ENCODE measurements around the gene DCAF11.

Gene DCAF11

DNA sequence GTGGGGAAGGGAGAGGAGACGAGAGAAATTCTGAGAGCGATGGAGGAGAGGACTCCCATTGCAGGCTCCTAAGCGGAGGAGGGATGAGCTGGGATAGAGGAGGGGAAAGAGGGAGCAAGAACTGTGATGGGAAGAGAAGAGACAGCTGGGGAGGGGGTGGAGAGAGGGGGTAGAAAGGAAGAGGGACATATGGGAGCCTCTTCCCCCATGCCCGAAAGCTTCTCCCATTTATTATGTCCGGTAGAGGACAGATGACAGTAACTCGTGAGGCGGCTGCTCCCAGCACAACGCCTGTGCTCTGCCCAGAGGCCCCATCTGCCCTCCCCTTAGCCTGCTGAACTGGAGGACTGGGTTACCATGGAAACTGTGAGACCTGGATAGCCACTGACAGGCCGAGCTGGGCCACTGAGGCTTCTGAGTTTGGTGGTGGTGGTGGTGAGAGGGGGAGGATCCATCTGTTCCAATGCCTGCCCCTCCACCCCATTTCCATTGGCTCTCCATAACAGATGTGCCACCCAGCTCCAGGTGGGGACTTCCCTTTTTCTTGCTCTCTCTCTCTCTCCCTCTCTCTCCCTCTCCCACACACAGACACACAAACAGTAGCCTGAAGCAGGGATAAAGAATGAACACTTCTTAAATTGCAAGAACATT lies 35.0 kb upstream of the DCAF11 start:
- DNase-seq, result no peak

DNA sequence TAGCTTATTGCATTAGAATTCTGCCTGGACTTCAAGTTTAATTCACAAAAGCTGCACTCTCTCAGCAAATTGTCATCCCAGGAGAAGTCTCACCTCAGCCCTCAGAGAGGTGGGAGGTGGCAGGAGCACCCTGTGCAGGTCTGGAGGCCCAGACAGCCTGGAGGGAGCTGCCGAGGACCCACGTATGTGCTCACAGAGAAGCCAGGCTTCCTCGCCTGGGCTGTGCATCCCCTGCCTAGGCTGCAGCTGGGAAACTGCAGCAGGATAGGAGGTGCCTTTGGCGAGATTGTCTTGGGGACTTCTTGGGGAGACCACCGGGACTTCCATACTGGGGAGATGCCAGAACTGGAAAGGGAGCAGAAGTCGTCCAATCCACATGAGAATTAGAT lies 34.4 kb upstream of the DCAF11 start:
- no peak for DNase-seq

DNA sequence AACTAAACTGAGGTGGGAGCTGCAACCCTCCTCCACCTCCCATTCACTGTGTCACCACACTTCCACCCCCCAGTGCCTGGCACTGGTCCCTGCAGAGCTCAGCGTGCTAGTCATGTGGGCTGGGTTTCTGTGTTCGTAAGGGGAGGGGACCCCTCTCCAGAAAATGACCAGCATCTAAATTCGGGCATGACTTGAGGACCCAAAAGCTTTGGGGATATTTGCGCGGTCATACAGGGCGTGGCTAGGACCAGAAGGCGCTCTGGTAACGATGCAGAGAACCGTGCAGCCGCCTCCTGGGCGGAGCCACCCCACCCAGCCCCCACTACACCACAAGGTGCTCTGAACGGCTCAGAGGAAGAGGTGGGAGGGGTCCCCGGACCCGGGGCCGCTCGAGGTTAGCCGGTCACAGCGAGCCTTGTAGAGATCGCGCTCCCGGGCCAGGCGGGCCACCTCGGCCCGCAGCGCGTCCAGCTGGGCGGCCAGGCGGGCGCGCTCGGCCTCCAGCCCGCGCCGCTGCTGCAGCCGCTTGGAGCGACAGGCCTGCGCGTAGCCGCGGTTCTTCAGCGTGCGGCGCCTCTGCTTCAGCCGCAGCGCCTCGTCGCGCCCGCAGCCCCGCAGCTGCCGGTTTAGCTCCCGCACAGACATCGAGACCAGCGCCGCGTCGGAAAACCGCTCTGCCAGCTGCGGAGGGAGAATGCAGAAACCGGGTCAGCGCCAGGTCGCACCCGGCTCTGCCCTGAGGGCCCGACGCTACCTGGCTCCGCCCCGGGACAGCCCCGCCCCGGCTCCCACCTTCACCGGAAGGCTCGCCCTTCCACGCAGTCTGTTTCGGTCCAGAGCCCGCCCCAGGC lies 33.5 kb upstream of the DCAF11 start:
- DNase-seq, result no peak

DNA sequence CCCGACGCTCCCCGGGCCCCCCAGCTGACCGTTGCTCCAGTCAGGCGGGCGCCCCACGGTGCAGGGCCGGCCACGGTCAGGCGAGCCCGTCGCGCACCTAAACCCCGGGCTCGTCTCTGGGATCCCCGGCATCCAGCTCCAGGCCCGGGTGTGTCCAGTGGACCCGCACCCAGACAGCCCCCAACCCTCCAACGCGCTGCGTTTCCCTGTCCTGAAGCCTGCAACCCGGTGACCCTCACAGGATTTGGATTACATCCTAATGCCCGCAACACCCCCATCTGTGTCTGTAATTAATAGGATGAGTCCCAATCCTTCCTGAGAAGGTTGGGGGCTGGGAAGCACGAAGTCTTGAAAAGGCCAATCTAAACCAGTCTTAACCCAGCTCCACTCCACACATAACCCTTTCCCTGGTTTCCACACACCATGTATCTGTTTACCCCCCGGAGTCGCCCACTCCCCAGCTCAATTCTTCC lies 32.8 kb upstream of the DCAF11 start:
- no peak for DNase-seq

DNA sequence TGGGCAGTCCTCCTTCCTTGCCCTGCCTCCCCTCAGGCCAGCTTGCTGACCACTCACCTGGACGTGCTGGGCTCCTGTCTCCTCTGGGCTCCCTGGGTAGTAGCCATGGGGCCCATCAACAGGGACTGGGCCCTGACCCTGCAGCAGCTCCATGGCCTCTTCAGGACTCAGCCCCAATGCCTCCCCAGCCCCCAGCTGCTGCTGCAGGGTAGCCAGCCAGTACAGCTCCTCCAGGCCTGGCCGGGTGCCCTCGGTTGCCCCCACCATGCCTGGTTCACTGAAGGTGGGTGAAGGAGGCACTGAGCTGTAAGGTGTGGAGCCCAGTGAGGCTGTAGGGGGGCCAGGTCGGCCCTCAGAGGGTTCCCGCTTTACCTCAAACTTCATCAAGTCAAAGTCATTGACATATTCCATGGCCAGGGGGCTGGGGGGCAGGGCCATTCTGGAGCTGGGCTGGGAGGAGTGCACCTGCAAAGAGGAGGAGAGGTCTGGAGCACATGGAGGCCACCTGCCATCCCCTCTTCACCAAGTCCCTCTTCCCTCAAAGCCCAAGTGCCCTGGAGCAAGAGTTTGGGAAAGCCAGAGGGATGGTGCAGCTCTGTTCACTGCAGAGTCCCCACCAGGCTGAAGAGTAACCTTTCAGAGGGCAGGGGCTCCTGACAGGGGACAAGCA lies 32.0 kb upstream of the DCAF11 start:
- no peak for DNase-seq

DNA sequence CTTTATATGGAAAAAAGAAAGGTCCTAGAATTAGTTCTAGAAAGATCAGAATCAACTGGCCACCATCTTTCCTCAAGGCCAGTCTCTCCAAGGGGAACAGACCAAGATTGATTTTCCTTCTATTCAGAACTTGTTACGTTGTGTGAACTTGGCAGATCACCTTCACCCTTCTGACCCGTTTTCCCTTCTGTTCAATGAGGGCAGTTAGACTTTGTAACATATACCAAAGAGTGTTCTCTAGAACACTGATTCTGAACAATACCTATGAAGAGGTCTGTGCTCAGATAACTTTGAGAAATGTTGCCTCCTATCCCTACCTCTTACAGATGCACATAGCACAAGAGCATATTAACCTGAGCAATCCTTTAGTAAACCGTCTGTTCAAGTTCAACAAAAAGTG lies 31.1 kb upstream of the DCAF11 start:
- no peak for DNase-seq

DNA sequence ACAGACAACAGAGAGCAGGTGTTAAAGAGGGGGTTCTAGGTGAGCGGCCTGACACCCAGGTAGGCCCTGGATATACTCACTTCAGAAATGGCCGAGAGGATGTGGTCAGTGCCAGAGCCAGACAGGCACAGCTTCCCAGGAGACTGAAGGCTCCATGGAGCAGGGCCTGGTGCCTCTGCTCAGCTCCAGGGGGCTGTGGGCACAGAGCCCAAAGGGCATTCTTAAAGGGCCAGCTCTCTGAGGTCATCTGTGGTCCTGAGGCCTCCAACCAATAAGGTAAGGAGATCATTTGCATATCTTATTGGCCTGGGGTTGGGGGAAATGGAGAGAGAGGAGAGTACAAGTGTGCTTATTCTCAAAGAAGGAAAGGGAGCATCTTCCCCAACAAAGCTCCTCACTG lies 30.1 kb upstream of the DCAF11 start:
- DNase-seq, result no peak

GRCh38 chr14:24085215-24085614 lies 29.4 kb upstream of the DCAF11 start:
- DNase-seq, result no peak

DNA sequence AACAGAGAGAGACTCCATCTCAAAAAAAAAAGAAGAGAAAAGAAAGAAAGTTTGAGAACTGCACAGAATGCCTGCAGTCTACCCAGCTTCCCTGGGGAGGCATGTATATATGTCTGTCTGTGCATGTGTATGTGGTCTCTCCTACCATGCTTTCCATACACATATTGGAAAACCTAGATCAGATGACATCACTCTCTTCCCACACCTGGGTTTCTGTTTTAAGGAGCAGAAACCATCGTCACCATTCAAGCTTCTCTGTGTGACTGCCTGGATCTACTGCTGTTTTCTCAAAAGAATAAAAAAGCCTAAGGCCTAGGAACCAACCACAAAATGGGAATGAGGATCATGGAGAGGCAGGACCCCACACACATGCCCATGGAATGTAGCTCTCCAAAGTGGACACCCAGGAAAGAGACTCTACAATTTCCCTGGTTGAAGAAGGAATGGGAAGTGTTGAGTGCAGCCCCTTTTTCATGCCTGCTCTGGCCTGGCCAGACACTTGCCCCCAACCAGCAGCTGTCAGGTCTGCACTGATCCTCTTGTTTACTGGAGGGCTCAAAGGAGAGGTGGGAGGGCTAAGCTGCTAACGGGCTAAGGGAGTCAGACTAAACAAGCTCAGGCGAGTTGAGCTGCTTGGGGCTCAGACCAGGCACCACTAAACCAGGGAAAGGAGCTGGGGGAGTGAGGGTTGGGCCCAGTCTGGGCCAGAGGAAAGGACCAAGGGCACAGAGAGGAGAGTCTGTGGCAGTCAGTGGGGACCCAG lies 28.2 kb upstream of the DCAF11 start:
- no peak for DNase-seq

DNA sequence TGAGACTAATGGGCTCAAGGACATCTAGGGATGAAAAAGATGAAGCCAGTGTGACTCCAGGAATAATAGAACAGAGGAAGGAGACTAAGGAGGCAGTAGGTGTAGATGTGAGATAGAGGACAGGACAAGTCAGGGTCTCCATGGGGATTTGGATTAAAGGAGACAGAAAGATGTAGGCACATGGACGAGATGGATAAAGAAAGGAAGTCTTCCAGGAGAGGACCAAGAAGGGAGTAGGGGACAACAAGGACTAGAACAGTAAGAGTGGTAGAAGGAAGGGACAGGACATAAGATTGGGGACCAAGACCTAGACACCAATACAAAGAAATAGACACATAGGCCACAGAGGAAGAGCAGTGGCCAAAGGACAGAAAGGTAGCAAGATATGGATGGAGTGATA lies 27.6 kb upstream of the DCAF11 start:
- no peak for DNase-seq

DNA sequence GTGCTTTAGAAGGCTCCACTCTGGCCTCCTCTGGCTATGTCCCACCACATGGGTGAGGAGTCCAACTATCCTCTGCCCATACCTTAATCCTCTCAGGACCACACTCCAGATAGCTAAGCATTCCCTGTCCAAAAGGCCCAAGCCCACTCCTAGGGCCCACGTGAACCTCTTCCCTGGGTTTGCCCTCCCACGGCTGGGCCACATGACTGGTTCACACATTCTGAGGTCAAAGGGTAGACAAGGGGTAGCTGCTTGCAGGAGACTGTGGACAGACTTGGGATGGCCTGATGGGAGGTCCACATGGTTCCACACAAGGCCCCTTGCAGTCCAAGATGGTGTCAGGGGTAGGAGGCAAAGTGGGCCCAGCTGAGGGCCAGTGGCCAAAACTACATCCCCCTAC lies 26.5 kb upstream of the DCAF11 start:
- DNase-seq, result no peak

DNA sequence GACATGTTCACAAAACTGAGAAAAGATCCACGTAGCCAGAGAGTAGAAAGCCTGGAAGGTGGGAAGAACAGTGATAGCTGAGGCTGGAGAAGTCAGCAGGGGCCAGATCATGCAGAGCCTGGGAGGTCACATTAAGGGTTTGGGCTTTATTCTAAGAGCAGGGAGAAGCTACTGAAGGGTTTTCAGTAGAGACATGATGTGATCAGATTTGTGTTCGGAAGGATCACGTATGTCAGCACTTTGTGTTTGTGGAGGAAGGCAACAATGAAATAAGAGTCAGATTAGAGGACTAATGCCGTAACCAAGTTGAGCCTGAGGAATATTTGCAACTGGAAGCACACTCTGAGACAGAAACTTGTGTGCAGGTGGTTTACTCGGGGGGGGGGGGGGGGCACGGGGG lies 24.7 kb upstream of the DCAF11 start:
- no peak for DNase-seq

DNA sequence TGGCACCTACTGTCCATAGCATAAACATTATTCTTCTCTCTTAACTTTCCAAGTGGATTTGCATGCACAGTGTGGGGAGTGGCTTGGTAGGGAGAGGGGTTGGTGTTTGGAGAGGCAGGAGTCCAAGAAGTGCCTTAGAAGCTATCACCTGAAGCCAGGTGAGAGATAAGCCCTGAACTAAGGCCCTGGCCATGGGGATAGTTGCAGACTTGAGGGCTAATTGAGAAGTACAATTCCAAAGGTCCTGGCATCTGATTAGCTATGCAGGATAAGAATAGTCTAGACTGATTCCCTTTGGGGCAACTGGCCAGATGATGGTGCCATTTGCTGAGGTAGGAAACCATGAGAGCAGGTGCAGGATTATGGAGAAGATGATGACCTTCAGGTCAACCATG lies 22.5 kb upstream of the DCAF11 start:
- no peak for DNase-seq

DNA sequence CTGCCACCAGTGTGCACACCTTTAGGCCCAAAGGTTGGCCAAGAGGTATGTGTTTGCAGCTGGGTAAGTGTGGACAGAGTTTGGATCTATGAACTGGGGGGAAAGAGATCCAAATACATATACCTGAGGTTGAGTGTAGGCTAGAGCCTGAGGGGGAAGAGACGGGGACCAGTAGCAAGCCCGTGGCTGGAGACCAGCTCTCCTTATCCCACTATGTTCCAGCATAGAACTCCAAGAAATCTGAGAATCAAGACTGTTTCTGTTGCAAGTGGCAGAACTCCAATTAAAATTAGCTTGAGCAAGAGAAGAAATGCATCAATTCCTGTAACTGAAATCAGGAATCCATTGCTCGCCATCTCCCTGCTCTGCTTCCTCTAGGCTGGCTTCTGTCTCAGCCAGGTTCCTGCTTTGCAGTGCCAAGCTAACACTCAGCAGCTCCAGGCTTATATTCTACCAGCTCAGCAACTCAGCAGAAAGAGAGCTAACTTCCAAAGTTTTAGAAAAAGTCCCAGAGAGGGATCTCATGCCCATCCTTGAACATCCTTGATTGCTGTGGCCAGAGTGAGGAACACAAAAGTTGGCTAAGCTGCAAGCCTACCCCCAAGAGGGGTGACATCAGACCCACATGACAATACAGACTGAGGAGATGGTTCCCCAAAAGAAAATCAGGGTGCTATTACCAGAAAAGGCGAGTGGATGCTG lies 21.9 kb upstream of the DCAF11 start:
- DNase-seq, result no peak

GRCh38 chr14:24093207-24093900 lies 21.2 kb upstream of the DCAF11 start:
- DNase-seq, result no peak

DNA sequence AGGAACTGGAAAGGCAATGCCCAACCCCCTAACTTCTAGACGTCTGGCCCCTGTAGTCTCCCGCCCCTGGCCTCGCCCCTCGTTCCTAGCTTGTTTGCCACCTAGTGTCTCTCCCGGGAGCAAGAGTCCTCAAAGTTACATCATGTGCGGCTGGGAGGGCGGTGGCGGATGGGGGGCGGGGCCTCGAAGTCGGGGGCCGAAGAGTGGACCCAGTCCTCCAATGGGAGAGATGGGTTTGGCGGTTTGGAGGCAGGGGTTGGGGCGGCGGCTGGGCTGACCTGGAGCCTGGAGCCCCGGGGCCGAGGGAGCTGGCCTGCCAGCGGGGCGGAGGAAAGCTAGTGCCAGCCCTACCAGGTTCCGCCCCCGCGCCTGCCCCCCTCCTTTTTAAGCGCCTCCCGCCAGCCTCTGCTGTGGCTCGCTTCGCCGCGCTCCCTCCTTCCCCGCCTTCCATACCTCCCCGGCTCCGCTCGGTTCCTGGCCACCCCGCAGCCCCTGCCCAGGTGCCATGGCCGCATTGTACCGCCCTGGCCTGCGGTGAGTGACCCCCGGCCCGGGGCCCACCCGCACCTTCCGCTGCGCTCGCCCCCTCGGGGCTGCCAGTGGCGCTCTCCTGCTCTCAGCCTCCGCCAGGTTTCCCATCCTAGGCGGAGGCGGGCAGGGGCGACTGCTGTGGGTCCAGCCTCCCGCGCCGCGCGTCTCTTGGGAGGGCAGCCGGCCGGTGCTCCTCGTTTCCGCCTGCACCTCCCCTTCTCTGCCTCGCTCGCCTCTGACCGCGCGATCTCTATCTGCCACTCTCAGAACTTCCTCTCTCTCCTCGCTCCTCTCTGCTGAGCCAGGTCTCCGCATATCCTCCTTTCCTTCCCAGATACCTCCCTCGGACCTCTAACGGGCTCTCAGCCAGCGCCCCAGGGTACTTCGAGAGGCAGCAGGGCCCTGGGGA lies 20.4 kb upstream of the DCAF11 start, which contains the start of gene PCK2:
Gene PCK2 (plus strand): TSS at position 411 of the 940 bp plus-strand sequence. CDS start 95 bp downstream, at position 506.
- DNase-seq, result peak; percentile 51

DNA sequence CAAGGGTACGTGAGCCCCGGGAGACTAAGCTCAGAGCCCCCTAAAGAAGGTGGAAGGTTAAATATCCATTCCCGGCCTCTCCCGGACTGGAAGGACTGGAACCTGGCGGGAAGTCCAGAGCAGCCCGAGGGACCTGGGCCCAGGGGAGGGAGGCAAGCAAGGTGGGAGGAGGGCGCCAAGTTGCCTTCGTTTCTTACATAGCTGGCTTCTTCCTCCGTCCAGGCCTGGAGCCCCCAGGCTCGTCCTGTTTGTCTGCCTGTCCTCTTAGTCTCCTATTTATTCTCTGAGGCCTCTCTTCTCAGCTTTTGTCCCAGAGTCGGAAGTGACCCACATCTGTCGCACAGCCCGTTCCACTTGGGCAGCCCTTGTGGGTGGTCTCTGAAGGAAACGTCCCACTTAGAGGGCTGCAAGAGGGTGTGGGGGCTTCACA lies 19.7 kb upstream of the DCAF11 start:
- DNase-seq, result no peak

DNA sequence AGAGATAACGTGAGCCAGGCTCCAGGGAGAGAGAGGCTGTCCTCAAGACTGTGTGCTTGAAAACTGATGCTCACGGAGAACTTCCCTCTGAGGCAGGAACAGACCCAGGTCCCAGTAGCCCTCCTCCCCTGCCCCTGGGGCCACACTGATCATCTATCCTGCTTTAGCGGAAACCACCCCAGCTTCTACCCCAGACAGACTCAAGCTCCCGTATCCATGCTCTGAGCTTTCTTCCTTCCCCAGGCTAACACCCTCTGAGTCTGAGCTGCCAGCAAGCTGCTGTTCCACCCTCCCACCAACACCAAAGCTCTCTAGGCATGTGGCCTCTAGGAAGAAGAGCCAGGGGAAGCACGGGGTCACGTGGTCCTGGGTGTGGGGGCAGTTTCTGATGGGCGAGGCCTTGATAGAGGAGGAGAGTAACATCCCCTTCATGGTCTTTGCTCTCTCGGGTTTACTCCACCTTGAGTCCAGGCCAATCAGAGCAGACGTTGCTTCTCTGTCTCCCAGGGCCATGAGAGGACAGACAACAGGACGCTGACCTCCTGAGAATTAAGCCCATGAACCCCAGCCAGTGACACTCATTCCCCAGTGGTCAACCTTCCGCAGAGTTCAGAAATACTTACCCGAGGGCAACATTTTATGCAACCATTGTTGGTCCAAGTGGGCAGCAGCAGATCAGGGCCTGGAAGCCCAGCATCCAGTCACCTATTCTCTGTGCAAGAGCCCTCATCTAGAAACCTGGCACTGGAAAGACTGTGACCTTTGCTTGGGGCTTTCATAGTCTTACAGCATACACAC lies 19.1 kb upstream of the DCAF11 start:
- no peak for DNase-seq

DNA sequence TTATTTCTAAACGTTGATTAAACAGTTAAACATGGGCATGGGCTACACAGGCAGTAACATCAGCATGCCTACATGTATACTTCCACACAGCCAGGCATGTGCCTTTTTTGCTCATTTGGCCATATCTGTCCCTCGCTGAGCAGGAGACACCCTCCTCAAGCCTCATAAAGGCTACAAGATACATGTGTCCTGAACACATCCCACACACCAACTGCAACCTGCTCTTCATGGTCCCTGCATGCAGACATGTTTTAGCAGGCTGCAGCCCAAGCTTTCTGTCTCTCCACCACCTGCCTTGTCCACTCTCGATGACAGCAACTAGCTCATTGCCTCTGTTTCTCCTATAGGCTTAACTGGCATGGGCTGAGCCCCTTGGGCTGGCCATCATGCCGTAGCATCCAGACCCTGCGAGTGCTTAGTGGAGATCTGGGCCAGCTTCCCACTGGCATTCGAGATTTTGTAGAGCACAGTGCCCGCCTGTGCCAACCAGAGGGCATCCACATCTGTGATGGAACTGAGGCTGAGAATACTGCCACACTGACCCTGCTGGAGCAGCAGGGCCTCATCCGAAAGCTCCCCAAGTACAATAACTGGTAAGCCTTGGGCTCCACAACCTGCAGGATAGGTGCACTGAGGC lies 17.9 kb upstream of the DCAF11 start:
- no peak for DNase-seq
